ENCODE data around the gene DBI. TPM values are rescaled to one million over a fixed set of nuclear protein-coding genes. Genes with fewer than 3 reads are reported as not detected.

DBI gene
- 100 to 1,000 TPM; 130 to 136 TPM for total RNA-seq

GRCh38 chr2:119366649-119367471 lies at the start of gene DBI, which contains the start of gene C2orf76:
TSS of gene DBI (plus strand) at chr2:119366977. CDS start at chr2:119367052, 75 bp downstream.
TSS of gene C2orf76 (minus strand) at chr2:119366834. CDS start at chr2:119339959, 26,875 bp downstream.
- Mint-ChIP-seq H3K4me1 (peaks cover 49% of the 10 kb centered on the region), H3K36me3 (ENCODE audit: low read depth) (peaks cover 46% of the 10 kb centered on the region), H3K27me3 (no peaks in the 10 kb centered on the region), H3K9me3 (no peaks in the 10 kb centered on the region), H3K27ac (peak within 1 kb of the TSS; percentile 92), H3K4me3 (peak within 1 kb of the TSS; percentile 99)
- CTCF ChIA-PET: interaction anchor here (1.6 kb wide), 1 partner anchor 11 kb away, joined by 5 read pairs; no protein-coding TSS in a partner anchor
- POLR2A ChIA-PET: no interaction called here
- DNase-seq: peak; percentile 94

GRCh38 chr2:119317554-119317953 lies 49.2 kb upstream of the DBI start:
- CTCF ChIA-PET: no interaction called here
- DNase-seq: no peak
- POLR2A ChIA-PET: no interaction called here
- no peak overlapping the region for H3K4me3 Mint-ChIP-seq
- H3K36me3 Mint-ChIP-seq (ENCODE audit: low read depth): no peaks in the 10 kb centered on the region
- H3K27me3 Mint-ChIP-seq: no peaks in the 10 kb centered on the region
- no peak overlapping the region for H3K27ac Mint-ChIP-seq
- no peaks in the 10 kb centered on the region for H3K4me1 Mint-ChIP-seq
- no peaks in the 10 kb centered on the region for H3K9me3 Mint-ChIP-seq

DNA sequence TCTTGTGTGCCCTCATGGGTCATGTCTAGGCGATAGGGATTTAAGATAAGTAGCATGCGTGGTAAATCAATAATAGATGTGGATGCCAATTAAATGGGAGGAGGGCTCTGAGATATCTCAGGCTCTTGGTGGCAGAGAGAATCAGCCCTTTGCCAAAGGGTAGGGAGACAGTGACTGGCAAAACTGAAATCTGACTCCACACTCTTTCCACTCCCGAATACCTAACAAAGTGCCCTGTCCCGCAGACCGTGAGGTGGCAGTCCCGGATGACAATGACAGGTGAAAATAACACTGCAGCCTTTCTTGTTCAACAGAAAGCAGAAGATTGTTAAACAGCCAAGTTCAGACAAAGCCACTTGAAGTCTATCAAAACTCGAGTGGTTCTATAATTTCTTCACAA lies 47.2 kb upstream of the DBI start:
- no peaks in the 10 kb centered on the region for H3K9me3 Mint-ChIP-seq
- ChIA-PET POLR2A (no interaction called here), CTCF (no interaction called here)
- DNase-seq: no peak
- H3K27ac Mint-ChIP-seq: no peak overlapping the region
- no peaks in the 10 kb centered on the region for H3K27me3 Mint-ChIP-seq
- no peak overlapping the region for H3K4me3 Mint-ChIP-seq
- no peaks in the 10 kb centered on the region for H3K4me1 Mint-ChIP-seq
- no peaks in the 10 kb centered on the region for H3K36me3 Mint-ChIP-seq (ENCODE audit: low read depth)

- H3K36me3 Mint-ChIP-seq (ENCODE audit: low read depth): no peaks in the 10 kb centered on the region
- POLR2A ChIA-PET: no interaction called here
- no peaks in the 10 kb centered on the region for H3K9me3 Mint-ChIP-seq
- H3K27ac Mint-ChIP-seq: no peak overlapping the region
- H3K27me3 Mint-ChIP-seq: no peaks in the 10 kb centered on the region
- CTCF ChIA-PET: no interaction called here
- DNase-seq: no peak
- H3K4me1 Mint-ChIP-seq: no peaks in the 10 kb centered on the region
- H3K4me3 Mint-ChIP-seq: no peak overlapping the region
These were observed 43.3 kb upstream of the DBI start for GRCh38 chr2:119323459-119323858.

- Mint-ChIP-seq H3K4me3 (no peak overlapping the region), H3K27me3 (no peaks in the 10 kb centered on the region), H3K4me1 (no peaks in the 10 kb centered on the region), H3K27ac (no peak overlapping the region), H3K9me3 (no peaks in the 10 kb centered on the region), H3K36me3 (ENCODE audit: low read depth) (no peaks in the 10 kb centered on the region)
- DNase-seq: no peak
- CTCF ChIA-PET: no interaction called here
- POLR2A ChIA-PET: no interaction called here
These were observed 42.0 kb upstream of the DBI start for GRCh38 chr2:119324685-119325270.

DNA sequence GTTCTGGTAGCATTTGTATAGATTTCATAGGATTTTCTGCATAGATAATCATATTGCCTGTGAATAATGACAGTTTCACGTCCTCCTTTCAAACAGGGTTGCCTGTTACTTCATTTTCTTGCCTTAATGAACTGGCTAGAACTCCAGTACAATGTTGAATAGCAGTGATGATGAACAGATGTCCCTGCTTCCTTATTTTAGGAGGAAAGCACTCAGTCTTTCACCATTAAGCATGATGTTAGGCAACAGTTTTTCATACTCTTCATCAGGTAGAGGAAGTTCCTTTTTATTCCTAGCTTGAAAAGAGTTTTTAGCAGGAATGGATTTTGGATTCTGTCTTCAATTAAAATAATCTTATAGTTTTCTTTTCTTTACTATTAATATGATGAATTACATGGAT lies 39.8 kb upstream of the DBI start:
- Mint-ChIP-seq H3K9me3 (no peaks in the 10 kb centered on the region), H3K4me1 (no peaks in the 10 kb centered on the region), H3K4me3 (no peak overlapping the region), H3K36me3 (ENCODE audit: low read depth) (no peaks in the 10 kb centered on the region), H3K27ac (no peak overlapping the region), H3K27me3 (no peaks in the 10 kb centered on the region)
- ChIA-PET CTCF (interaction anchor here (0.9 kb wide), 1 partner anchor 11 kb away, joined by 4 read pairs; no protein-coding TSS in a partner anchor), POLR2A (no interaction called here)
- DNase-seq: no peak

- Mint-ChIP-seq H3K4me1 (no peaks in the 10 kb centered on the region), H3K27me3 (no peaks in the 10 kb centered on the region), H3K27ac (no peak overlapping the region), H3K36me3 (ENCODE audit: low read depth) (no peaks in the 10 kb centered on the region), H3K9me3 (no peaks in the 10 kb centered on the region), H3K4me3 (no peak overlapping the region)
- no peak for DNase-seq
- CTCF ChIA-PET: interaction anchor here (0.6 kb wide), 1 partner anchor 10 kb away, joined by 3 read pairs; no protein-coding TSS in a partner anchor
- POLR2A ChIA-PET: no interaction called here
These were observed 39.3 kb upstream of the DBI start for GRCh38 chr2:119327431-119327830.

- Mint-ChIP-seq H3K9me3 (no peaks in the 10 kb centered on the region), H3K4me3 (no peak overlapping the region), H3K27ac (no peak overlapping the region), H3K27me3 (no peaks in the 10 kb centered on the region), H3K4me1 (no peaks in the 10 kb centered on the region), H3K36me3 (ENCODE audit: low read depth) (no peaks in the 10 kb centered on the region)
- ChIA-PET CTCF (no interaction called here), POLR2A (no interaction called here)
- no peak for DNase-seq
These were observed 33.8 kb upstream of the DBI start for GRCh38 chr2:119332953-119333352.

DNA sequence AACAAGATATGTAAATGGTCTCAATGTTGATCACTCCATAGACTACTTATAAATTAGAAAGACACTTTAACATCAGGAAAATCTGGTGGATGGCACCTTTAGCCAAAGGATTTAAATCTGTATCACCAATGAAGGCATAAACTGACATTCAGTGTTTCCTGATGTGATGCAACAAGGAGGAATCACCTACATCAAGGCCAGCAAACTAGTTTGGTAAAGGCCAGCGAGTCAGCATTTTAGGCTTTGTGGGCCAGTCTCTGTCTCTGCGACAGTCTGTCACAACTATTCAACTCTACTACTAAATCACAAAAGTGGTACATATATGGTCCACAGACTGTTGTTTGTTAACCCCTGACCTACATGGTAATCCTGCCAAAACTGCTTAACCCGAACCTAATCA lies 33.4 kb upstream of the DBI start:
- no peak overlapping the region for H3K27ac Mint-ChIP-seq
- H3K27me3 Mint-ChIP-seq: no peaks in the 10 kb centered on the region
- DNase-seq: no peak
- no peaks in the 10 kb centered on the region for H3K36me3 Mint-ChIP-seq (ENCODE audit: low read depth)
- peaks cover 4% of the 10 kb centered on the region for H3K4me1 Mint-ChIP-seq
- H3K9me3 Mint-ChIP-seq: no peaks in the 10 kb centered on the region
- CTCF ChIA-PET: no interaction called here
- H3K4me3 Mint-ChIP-seq: no peak overlapping the region
- POLR2A ChIA-PET: no interaction called here

DNA sequence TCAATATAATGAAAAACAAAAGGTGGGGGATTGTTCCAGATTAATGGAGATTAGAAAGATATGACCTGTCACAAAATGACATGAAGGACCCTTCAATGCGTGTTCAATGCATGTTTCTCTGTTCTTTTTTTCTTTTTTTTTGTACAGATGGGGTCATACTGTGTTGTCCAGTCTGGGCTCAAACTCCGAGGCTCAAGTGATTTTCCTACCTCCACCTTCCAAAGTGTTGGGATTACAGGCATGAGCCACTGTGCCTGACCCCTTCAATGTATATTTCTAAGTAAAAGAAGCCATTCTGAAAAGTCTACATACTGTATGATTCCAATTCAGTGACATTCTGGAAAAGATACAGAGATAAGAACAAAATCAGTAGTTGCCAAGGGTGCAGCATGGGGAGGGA lies 32.9 kb upstream of the DBI start:
- no peaks in the 10 kb centered on the region for H3K36me3 Mint-ChIP-seq (ENCODE audit: low read depth)
- H3K27me3 Mint-ChIP-seq: no peaks in the 10 kb centered on the region
- POLR2A ChIA-PET: no interaction called here
- H3K4me3 Mint-ChIP-seq: no peak overlapping the region
- no peak overlapping the region for H3K27ac Mint-ChIP-seq
- H3K4me1 Mint-ChIP-seq: peaks cover 8% of the 10 kb centered on the region
- DNase-seq: no peak
- no peaks in the 10 kb centered on the region for H3K9me3 Mint-ChIP-seq
- CTCF ChIA-PET: no interaction called here

GRCh38 chr2:119337749-119338148 lies 29.0 kb upstream of the DBI start:
- ChIA-PET POLR2A (no interaction called here), CTCF (interaction anchor here (0.7 to 1.0 kb wide), 2 partner anchors 10 to 11 kb away, joined by 3 to 4 read pairs; no protein-coding TSS in a partner anchor)
- Mint-ChIP-seq H3K9me3 (no peaks in the 10 kb centered on the region), H3K36me3 (ENCODE audit: low read depth) (peaks cover 3% of the 10 kb centered on the region), H3K4me1 (peaks cover 20% of the 10 kb centered on the region), H3K27me3 (no peaks in the 10 kb centered on the region), H3K27ac (no peak overlapping the region), H3K4me3 (no peak overlapping the region)
- no peak for DNase-seq

- no peak overlapping the region for H3K4me3 Mint-ChIP-seq
- no peak for DNase-seq
- H3K27me3 Mint-ChIP-seq: no peaks in the 10 kb centered on the region
- peaks cover 20% of the 10 kb centered on the region for H3K4me1 Mint-ChIP-seq
- ChIA-PET CTCF (interaction anchor here (0.7 to 1.0 kb wide), 2 partner anchors 11 to 12 kb away, joined by 3 to 4 read pairs; no protein-coding TSS in a partner anchor), POLR2A (no interaction called here)
- no peaks in the 10 kb centered on the region for H3K9me3 Mint-ChIP-seq
- peak overlapping the region; percentile 67 for H3K27ac Mint-ChIP-seq
- peaks cover 3% of the 10 kb centered on the region for H3K36me3 Mint-ChIP-seq (ENCODE audit: low read depth)
These were observed 28.5 kb upstream of the DBI start for GRCh38 chr2:119338272-119338671.

DNA sequence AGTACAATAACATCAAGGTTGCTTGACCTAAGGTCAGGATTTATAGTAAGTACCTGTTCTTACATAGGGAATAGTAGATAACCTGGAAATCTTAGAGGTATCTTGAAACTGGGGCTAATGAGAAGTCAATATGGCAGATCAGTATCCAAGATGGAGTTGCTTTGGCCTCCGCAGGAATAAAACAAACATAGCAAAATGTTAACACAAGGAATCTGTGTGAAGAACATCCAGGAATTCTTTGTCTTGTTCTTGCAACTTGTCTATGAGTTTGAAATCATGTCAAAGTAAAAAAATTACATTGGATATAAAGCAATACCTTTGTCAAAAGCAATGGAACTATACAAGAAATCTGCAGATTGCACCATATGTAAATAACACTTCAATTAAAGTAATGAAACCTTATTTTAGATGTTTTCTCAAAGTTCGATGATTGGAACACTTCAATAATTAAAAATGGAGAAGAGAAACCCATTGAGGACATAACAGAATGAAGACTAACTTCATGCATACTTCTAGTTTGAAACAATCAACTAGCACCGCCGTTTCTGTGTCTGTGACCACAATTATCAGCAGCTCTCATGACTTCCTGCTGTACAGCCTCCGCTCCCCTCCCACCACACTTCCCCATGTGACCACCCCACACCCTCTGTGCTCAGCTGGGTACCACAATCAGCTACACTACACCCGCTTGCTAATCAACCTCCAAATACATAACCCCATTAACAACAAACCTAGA lies 27.8 kb upstream of the DBI start:
- Mint-ChIP-seq H3K4me1 (peaks cover 20% of the 10 kb centered on the region), H3K4me3 (no peak overlapping the region), H3K27ac (peak overlapping the region; percentile 78), H3K9me3 (no peaks in the 10 kb centered on the region), H3K36me3 (ENCODE audit: low read depth) (peaks cover 3% of the 10 kb centered on the region), H3K27me3 (no peaks in the 10 kb centered on the region)
- ChIA-PET POLR2A (no interaction called here), CTCF (interaction anchor here (0.7 kb wide), 1 partner anchor 81 kb away, joined by 4 read pairs; no protein-coding TSS in a partner anchor)
- DNase-seq: peak; percentile 61

All from activated CD4-positive, alpha-beta T cell treated with anti-CD3 and anti-CD28 coated beads, Interleukin-2, amount 10 ng/mL, durations not matched to agents 7 days and 5 days (primary cell).